ENCODE measurements around the gene XRCC4. TPM values are rescaled to one million over a fixed set of nuclear protein-coding genes. Genes with fewer than 3 reads are reported as not detected.

XRCC4 gene
- total RNA-seq, 2 experiments from 2014 or later, result 12.8 to 12.9 TPM

GRCh38 chr5:83312663-83313062 is 235.3 kb downstream of the XRCC4 start:
- H3K36me3 Mint-ChIP-seq (ENCODE audit: low read depth), result peaks cover 4% of the 10 kb centered on the region
- TF ChIP-seq CTCF (IDR thresholded peaks at IDR 0.05), result no peak
- no peak overlapping the region for H3K4me3 Mint-ChIP-seq
- peaks cover 6% of the 10 kb centered on the region for H3K9me3 Mint-ChIP-seq
- H3K27me3 Mint-ChIP-seq, result no peaks in the 10 kb centered on the region
- intact Hi-C loops (cut with micrococcal nuclease), result no loop called here
- ChIA-PET CTCF (no interaction called here), POLR2A (interaction anchor here (0.6 kb wide), 1 partner anchor 335 kb away, joined by 4 read pairs; no protein-coding TSS in a partner anchor)
- DNase-seq (no peak), ATAC-seq (no peak)
- no peaks in the 10 kb centered on the region for H3K4me1 Mint-ChIP-seq (ENCODE audit: low read depth)
- H3K27ac Mint-ChIP-seq, result no peak overlapping the region

GRCh38 chr5:83313436-83313835 is 236.1 kb downstream of the XRCC4 start:
- intact Hi-C loops (cut with micrococcal nuclease), result no loop called here
- no peaks in the 10 kb centered on the region for H3K4me1 Mint-ChIP-seq (ENCODE audit: low read depth)
- no peak overlapping the region for H3K27ac Mint-ChIP-seq
- H3K9me3 Mint-ChIP-seq, result peaks cover 6% of the 10 kb centered on the region
- ATAC-seq (no peak), DNase-seq (no peak)
- CTCF ChIA-PET, result no interaction called here
- POLR2A ChIA-PET, result no interaction called here
- no peak for TF ChIP-seq CTCF (IDR thresholded peaks at IDR 0.05)
- H3K27me3 Mint-ChIP-seq, result no peaks in the 10 kb centered on the region
- H3K36me3 Mint-ChIP-seq (ENCODE audit: low read depth), result peaks cover 4% of the 10 kb centered on the region
- no peak overlapping the region for H3K4me3 Mint-ChIP-seq

- ChIA-PET CTCF (no interaction called here), POLR2A (no interaction called here)
- no peak overlapping the region for H3K4me3 Mint-ChIP-seq
- no peaks in the 10 kb centered on the region for H3K27me3 Mint-ChIP-seq
- TF ChIP-seq CTCF (IDR thresholded peaks at IDR 0.05), result no peak
- H3K4me1 Mint-ChIP-seq (ENCODE audit: low read depth), result no peaks in the 10 kb centered on the region
- intact Hi-C loops (cut with micrococcal nuclease), result no loop called here
- no peaks in the 10 kb centered on the region for H3K9me3 Mint-ChIP-seq
- DNase-seq, result no peak
- ATAC-seq, result no peak
- no peaks in the 10 kb centered on the region for H3K36me3 Mint-ChIP-seq (ENCODE audit: low read depth)
- no peak overlapping the region for H3K27ac Mint-ChIP-seq
Measured at GRCh38 chr5:83321483-83322055, 244.2 kb downstream of the XRCC4 start.

- DNase-seq, result no peak
- Mint-ChIP-seq H3K27me3 (no peaks in the 10 kb centered on the region), H3K27ac (no peak overlapping the region), H3K4me3 (no peak overlapping the region), H3K36me3 (ENCODE audit: low read depth) (no peaks in the 10 kb centered on the region), H3K9me3 (no peaks in the 10 kb centered on the region), H3K4me1 (ENCODE audit: low read depth) (no peaks in the 10 kb centered on the region)
- no peak for TF ChIP-seq CTCF (IDR thresholded peaks at IDR 0.05)
- ChIA-PET CTCF (no interaction called here), POLR2A (no interaction called here)
- ATAC-seq, result no peak
- intact Hi-C loops (cut with micrococcal nuclease), result no loop called here
Measured at GRCh38 chr5:83322273-83322924, 245.1 kb downstream of the XRCC4 start.

- H3K4me3 Mint-ChIP-seq, result no peak overlapping the region
- H3K27me3 Mint-ChIP-seq, result no peaks in the 10 kb centered on the region
- H3K4me1 Mint-ChIP-seq (ENCODE audit: low read depth), result no peaks in the 10 kb centered on the region
- no peaks in the 10 kb centered on the region for H3K9me3 Mint-ChIP-seq
- no peak for DNase-seq
- CTCF ChIA-PET, result no interaction called here
- POLR2A ChIA-PET, result no interaction called here
- intact Hi-C loops (cut with micrococcal nuclease), result no loop called here
- no peak overlapping the region for H3K27ac Mint-ChIP-seq
- no peaks in the 10 kb centered on the region for H3K36me3 Mint-ChIP-seq (ENCODE audit: low read depth)
- TF ChIP-seq CTCF (IDR thresholded peaks at IDR 0.05), result no peak
- no peak for ATAC-seq
Measured at GRCh38 chr5:83323557-83324180, 246.3 kb downstream of the XRCC4 start.
